Measurements from ENCODE around the gene FUT3.
"Not testable (repeated sequence)": the region's sequence is repeated elsewhere in the genome, so short reads cannot be mapped to it uniquely, and the experiment has no call there.

- TF ChIP-seq TAF1 (IDR thresholded peaks at IDR 0.05; ENCODE audit: low read depth); CTCF (IDR thresholded peaks at IDR 0.05; ENCODE audit: poor library complexity, severe bottlenecking); RAD21 (conservative IDR thresholded peaks at IDR 0.05); POLR2AphosphoS5 (IDR thresholded peaks at IDR 0.05); EZH2 (IDR thresholded peaks at IDR 0.05; ENCODE audit: borderline replicate concordance, insufficient read depth, low read length, poor library complexity, severe bottlenecking); REST (IDR thresholded peaks at IDR 0.05; ENCODE audit: borderline replicate concordance); EP300 (conservative IDR thresholded peaks at IDR 0.05; ENCODE audit: poor library complexity, severe bottlenecking): not testable (repeated sequence)
Measured at GRCh38 chr19:5883157-5883873, 32.1 kb upstream of the FUT3 start.

Measured in neural cell (in vitro differentiated cells).